HG03159 (cell line): ENCODE measurements around the gene MYBPH.

ENCODE experiments used
- ATAC-seq: cut with Tn5 transposase; IDR thresholded peaks from one replicate; pipeline ENCODE4 v1.9.1; 2021; ENCODE audit warnings: mild to moderate bottlenecking, moderate library complexity; ENCODE audit not compliant: unreplicated experiment

MYBPH gene

DNA sequence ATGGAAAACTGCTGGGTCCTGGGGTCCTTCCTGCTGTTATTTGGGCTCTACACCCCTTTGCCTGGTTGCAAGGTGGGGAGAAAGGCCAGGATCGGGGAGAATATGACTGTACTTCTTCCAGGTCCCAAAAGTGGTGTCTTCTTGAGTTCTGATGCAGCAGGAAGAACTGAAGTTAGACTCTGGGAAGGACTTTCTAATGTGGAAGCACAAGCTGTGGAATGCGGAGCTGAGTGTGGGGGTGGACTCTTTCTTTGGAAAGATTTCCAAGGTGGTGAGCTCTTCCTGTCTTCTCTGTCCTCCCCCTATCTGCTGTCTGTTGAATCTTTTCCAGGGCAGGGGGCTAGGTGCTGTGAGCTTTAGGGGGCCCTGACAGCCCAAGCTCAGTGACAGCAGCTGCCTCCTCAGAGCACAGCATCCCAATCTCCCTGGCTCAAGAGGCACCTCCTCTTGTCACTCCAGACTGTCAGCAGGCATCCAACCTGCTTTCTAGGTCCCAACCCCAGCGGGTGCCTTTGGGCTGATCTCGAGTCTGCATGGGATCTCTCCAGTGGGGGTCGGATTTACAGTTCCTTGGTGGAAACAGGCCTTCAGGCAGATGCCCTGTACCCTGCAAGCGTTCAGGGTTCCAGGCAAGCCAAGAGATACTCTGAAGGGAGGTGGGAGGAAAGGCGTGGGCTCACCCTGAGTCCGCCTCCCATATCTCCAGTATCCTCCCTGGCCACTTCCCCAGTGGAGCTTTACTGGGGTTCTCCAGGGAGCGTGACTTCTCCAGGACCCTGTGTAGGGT lies 24.9 kb downstream of the MYBPH start:
- no peak for ATAC-seq

DNA sequence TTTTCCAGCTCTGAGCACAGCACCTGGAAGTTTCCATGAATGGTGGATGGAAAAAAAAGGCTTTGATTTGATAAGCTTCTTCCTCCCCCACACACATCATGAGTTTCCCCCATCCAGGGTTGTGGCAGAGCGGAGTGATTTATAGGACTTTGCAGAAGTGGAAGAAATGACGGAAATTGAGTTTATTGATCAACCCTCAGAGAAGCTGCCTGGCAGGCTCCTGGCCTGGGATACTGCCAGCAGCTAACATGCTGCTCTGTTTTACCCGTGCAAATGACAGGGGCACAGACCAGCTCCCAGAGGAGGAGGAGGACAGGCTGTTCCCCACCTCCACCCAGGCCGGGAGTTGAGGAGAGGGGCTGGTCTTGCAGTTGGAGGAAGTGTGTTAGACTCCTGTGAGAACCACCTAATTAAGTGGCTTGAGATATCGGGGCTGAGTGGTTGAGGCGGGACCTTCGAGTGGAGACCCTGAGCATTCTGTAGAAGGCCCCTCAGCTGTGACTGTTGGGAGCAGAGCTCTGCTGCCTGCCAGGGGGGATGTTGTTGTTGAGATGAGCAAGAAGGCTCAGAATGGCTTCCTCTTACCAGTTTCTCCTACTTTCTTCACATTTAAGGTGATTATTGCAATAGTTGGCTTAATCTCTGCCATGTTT lies 26.3 kb downstream of the MYBPH start:
- ATAC-seq: no peak

DNA sequence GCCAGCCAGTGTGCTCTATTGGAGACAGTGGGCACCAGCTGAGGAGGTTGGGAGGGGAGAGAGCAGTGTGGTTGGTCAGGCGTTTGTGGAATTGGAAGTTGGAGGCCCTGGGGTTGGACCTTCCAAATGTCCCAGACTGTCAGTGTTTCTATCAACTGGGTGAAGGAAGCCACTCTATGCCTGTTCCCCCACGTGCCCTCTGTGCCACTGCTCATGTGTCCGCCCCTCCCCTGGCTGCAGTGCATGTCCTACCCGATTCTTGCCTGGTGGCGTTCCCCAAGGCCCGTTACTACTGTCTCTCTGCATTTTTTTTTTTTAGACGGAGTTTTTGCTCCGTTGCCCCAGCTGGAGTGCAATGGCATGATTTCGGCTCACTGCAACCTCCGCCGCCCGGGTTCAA lies 27.0 kb downstream of the MYBPH start:
- no peak for ATAC-seq

DNA sequence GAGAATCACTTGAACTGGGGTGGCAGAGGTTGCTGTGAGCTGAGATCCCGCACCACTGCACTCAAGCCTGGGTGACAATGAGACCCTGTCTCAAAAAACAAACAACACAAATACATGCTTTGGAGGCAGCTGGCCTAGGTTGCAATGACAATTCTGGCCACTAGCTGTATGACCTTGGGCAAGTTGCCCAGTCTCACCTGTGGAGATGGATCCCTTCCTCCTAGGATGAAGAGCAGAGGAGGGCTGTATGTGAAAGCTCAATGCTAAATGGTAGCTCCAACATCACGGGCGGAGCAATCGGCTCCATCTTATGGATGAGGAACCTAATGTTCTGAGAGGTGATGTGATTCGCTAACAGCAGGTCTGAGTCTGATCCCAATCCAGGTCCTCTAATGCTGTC lies 27.5 kb downstream of the MYBPH start:
- no peak for ATAC-seq

DNA sequence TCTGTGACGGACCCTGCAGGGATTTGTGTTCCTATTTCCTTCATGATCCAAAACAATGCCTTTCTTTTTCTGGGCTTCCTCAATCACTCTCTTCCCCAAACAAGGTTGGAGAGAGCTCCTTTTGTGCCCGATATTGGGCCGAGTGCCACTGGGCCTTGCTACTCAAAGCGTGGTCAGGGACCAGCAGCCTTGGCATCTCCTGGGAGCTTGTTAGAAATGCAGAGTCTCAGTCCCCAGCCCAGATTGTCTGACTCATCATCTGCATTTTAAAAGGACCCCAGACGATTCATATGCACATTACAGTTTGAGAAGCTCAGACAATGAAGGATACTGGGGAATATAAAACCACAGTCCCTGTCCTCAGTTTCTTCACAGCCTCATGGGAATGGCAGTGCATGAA lies 28.2 kb downstream of the MYBPH start:
- ATAC-seq: no peak

DNA sequence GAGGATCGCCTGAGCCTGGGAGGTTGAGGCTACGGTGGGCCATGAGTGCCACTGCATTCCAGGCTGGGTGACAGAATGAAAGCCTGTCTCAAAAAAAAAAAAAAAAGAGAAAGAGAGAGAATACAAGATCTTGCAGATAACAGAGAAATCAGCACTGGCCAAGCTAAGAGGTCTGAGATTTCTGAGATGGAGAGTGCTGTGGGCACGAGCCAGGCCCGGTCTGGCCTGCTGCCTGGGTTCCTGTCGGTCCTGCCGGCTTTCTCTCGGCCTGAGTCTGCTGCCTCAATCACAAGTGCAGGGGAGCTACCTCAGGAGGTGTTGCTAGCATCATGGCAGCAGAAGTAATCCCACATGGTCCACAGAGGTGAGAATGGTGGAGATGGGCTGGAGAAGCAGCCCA lies 29.1 kb downstream of the MYBPH start:
- no peak for ATAC-seq

DNA sequence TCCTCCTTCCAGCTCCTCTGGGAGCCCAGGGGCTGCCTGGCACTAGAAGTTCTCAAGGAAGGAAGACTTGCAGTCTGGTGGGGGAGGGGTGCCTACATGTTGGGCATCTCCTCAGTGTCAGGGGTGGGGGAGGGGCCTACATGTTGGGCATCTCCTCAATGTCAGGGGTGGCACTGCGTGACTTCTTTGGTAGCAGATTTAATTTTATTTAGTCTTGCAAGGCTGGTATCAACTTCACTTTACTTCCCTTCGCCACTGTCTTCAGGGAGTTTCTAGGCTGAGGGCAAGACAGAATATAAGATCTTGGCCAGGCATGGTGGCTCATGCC lies 29.6 kb downstream of the MYBPH start:
- ATAC-seq: no peak

DNA sequence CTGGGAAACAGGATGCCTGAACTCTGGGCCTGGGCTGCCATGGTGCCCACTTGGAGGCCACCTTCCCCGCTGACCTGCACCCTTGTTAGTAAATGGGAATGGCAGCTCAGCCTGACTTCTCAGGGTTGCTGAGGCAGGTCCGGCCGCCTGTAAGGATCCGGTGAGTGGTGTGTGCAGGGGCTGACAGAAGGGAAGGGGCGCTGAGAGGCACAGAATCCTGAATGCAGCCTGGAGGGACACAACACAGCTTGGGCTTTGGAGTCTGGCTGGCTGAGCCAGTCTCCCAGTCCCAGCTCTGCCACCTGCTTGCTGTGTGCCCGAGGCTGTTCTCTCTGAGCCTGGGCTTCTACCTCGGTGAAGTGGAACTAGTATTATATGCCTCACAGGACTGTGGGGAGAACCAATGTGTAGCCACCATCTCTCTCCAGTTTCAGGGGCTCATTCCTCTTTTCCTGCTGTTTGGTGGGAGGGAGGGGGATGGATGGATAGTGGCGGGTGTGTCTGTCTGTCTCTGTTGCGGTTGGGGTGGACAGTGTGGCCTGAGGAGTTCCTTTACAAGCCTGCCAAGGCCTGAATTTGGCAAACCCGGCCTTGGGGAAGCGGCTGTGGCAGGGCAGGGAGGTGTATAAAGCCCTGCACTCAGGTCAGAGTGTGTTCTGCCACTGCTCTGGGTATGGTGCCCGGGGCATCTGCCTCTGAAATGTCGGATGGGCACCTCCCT lies 30.1 kb downstream of the MYBPH start:
- ATAC-seq: no peak

DNA sequence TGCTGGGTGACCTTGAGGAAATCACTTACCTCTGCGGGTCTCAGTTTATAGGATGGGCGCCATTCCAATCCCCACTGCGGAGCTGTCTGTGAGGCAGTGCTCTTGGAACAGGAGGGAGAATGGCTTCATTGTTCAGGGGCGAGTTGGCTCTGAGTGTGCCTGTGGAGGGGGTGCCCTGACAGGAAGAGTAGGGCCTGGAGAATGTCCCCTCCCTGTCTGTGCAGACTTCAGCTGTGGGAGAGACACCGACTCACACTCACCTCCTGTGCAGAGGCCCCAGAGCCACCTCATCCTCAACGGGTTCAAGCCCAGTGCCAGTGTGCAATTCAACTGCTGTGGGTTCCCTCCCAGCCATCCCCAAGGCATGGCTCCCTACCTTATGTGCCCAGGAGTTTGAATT lies 31.0 kb downstream of the MYBPH start:
- ATAC-seq: no peak

DNA sequence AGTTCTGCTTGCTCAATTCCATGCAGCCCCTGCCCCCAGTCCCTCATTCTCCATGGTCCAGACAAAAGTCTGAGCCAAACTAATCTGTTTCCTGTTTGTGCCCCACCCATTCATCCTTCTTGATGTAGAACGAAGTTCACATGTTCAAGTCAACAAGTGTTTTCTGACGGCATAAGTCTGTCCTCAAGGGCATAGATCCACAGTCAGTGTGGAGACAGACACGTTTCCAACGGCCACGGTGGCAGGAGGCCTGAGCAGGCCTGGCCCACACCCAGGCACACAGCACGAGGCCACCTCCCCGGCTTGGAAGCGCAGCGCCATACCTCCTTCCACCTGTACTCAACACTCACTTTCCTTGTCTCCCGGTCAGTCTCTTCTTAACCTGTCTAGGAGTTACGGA lies 32.0 kb downstream of the MYBPH start:
- ATAC-seq: no peak

DNA sequence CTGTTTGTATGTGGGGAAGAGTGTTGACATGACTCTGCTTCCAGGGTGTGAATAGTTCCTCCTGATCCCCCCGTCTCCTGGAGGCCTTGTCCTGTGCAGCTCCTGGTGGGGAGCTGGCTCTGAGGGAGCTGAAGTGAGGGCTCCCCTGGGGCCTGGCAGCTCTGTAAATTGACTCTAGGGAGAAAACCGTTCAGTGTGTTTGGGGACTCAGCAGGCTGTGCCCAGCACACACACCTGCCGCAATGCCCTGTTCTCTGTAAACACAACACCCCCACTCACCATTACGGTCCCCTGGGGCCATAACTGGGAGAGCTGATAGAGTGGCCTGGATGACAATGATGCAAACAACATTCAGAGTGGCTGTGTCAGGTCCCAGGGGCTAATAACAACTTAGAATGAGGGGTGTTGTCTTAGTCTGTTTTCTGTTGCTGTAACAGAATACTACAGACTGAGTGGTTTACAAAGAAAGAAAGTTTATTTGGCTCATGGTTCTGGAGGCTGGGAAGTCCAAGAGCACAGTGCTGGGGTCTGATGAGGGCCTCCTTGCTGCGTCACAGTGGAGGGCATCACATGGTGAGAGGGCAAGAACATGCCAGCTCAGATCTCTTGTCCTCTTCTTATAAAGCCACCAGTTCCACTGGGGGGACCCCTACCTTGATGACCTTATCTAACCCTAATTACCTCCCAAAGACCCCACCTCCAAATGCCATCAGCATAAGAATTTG lies 32.8 kb downstream of the MYBPH start:
- no peak for ATAC-seq

DNA sequence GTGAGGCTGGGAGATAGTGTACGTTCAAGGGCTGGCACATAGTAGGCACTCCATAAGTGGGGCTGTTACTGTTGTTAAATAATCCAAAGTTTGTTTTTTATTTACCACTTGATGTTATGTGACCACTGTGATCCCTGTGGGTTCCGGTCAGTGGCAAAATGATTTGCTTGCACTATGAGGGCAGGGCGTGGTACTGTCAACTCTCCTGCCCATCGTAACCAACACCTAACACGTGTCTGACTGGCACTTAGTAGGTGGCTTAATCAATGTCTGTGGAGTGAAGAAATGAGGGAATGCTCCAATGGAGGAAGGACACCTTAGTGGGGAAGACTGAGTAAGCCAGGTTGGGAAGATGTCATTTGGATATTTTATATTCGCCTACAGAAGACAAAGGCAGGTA lies 33.5 kb downstream of the MYBPH start:
- ATAC-seq: no peak

DNA sequence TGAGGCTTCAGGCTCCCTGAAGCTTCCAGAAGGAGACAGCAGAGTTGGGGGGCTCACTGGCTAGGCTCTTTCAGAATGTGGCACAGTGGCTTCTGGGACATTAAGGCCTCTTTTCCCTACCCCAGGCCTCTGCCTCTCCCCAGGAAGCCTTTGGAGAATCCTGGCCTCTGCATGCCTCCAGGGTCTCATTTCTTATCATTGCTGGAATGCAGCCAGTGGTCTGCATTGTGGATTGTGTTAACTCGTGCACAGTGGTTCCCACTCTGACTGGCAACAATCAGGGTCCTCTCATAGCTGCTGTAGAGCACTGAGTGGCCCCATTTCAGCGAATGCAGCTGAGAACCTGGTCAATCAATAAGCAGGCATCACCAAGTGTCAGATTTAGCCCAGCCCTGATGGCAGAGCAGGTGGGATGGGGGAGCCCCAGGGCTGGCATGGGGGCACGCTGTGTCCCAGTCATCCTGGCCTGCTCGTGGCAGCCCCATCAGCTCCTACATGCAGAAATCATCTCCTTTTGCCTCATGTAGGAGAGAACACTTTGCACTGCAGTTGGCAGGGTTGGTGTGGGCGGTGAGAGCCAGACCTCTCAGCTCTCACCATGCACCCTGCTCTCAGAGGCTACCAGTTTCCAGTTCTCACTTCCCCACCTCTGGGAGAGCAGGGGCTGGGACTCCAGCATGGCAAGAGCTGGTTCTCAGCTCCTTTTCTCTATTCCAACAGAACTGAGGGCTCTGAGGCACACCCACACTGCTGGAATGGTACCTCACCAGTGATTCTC lies 34.7 kb downstream of the MYBPH start:
- no peak for ATAC-seq

DNA sequence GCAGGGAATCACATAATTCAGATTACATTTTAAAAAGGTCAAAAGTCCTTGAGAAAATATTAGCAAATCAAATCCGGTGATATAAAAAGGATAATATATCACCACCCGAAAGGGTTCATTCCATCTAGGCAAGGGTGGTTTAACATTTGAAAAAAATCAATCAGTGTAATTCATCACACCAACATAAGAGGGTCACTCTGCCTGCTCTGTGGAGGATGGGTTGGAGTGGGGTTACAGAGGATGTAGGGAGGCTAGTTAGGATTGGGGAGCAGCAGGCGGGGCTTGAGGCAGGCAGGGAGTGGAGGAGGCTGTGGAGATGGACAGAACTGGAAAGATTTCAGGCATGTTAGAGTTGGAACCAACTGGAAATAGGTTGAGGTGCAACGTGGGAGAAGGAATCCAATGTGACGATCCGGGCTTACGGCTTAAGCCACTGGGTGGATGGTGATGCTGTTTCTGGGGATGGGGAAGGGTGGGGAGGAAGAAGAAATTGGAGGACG lies 35.6 kb downstream of the MYBPH start:
- no peak for ATAC-seq

DNA sequence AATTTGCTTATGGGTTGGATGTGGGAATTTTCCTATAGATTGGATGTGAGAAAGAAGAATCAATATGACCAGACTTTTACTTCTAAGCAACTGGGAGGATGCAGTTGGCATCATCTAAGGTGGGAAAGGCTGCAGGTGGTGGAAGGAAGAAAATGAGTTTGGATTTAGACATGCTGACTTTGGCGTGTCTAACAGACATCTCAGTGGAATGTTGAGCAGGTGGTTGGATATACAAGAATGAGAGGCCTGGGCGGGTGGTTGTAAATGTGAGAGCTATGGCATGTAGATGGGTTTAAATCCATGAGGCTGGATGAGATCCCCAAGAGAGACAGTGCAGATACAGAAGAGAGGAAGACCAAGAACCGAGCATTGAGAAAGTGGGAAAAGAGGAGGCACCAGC lies 37.6 kb downstream of the MYBPH start:
- ATAC-seq: no peak

DNA sequence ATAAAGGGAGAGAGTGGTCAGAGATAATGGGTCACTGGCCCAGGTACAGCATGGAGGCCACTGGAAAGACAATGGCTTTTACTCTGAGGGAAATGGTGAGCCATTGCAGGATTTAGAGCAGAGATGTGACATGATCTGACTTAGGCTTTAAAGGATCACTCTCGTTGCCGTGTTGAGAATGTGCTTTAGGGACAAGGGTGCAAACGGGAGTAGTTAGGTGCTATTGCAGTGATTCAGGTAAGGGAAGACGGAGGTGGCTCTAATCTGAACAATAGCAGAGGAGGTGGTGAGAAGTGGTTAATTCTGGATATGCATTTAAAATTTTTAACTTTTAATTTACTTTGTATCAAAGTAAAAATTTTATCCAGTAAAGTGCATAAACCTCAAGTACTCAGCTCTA lies 38.3 kb downstream of the MYBPH start:
- ATAC-seq: no peak

DNA sequence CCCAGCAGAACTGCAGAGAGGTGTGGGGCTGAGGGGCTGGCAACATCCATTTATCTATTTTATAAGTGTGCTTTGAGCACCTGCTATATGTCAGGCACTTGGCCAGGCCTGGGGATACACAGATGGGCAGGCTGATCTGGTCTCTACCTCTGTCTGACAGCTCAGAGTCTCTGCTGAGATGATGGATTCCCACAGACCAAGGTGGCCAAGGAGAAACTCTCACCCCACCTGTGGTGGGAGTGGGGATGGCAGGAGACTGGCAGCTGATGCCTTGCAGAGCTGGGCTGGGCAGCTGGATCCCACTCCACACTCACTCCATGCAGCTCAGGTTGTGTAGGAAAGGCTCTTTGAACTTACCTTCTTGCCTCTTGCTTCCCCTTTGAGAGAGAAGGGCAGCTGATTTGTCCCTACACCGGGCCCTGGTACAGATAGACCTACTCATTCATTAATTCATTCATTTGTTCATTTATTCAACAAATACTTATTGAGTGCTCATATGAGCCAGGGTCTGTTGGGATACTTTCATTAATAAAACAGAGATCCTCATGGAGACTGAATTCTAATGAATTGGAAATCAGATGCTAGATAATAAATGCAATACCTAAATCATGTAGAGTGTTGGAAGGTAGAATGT lies 39.1 kb downstream of the MYBPH start:
- ATAC-seq: no peak

DNA sequence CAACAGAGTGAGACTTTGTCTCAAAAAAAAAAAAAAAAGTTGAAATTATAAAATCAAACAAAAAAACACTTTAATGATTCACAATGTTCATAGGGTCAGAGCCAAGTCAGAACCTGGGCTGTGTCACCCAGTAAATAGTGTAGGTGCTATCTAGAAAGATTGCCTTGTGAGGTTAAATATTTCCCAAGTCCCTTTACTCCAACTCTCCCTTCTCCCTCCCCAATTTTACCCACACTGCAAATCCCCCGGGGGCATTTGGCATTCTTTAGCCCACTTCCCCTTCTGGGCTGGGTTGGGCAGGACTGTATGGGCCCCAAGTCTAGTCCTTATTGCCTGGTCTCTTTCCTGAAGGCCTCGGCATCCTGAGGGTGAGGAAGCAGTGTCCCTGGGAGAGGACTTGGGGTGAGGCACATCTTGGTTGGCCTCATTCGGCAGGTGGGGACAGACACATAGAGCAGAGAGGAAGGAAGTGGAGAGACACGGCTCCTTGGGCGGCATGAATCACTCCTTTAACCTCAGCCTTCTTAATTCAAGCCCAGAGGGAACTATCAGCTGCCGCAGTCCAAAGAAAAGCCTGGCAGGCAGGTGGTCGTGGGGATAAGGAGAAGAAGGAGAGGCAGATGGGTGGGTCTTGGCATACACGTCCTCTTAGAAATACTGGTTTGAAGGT lies 39.9 kb downstream of the MYBPH start:
- no peak for ATAC-seq

DNA sequence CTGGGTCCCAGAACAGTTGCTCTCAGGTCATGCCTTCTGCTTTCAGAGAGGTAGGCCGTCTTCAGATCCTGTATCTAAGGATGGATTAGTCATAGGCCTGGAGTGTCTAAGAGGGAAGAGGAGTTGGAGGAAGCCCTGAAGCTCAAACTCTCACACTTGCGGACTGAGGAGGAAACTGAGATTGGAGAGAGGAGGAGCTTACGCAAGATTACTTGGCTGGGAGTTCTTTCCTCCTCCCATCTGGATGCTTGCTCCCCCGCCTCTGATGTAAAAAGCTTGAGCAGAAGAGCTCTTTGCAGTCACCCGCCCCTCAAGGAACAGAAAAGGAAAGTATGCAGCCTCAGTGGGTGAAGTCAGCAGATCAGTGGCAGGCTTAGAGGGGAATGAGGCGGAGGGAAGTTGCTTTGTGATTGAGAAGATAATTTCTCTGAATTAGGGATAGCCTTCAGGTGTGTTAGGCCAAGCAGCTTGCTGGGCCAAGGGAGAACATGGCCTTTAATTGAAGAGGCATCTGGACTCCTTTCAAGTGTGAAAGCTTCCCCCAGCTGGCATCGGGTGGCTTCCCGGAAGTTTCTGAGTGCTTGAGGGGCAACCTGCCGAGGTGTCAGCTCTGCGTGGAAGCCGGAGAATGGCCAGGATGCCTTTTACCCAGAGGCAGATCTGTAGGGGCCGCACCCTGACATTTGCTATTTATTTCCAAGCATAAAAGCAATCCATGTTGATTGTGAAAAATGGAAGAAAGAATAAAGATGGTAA lies 41.5 kb downstream of the MYBPH start:
- ATAC-seq: no peak
